ENCODE results near the gene RGL4.
"Not testable (repeated sequence)": the region's sequence is repeated elsewhere in the genome, so short reads cannot be mapped to it uniquely, and the experiment has no call there.

RGL4 gene

GRCh38 chr22:23676841-23677700 is 13.7 kb upstream of the RGL4 start:
- not testable (repeated sequence) for H4K8ac ChIP-seq (ENCODE audit: low read depth, low read length)

GRCh38 chr22:23677701-23677995 is 13.2 kb upstream of the RGL4 start:
- no CpG with 5 or more reads among the region's 6 CpGs for WGBS (ENCODE audit: extremely low coverage, insufficient coverage, insufficient read length)
- H3K27me3 ChIP-seq (ENCODE audit: insufficient read depth, low read length): no peaks in the 10 kb centered on the region
- H3K9ac ChIP-seq (ENCODE audit: low read length): no peak overlapping the region
- H3K36me3 ChIP-seq (ENCODE audit: control insufficient read depth in 1 of 2, insufficient read depth in 2 of 2, low read length in 2 of 2): peaks cover 12 to 13% of the 10 kb centered on the region in 2 experiments
- H3K9me3 ChIP-seq (ENCODE audit: insufficient read depth, low read depth, low read length): peaks cover 2% of the 10 kb centered on the region
- no peak overlapping the region for H3K18ac ChIP-seq (ENCODE audit: low read length)
- no peak overlapping the region for H2AK5ac ChIP-seq (ENCODE audit: low read length)
- H3K14ac ChIP-seq (ENCODE audit: low read length): no peak overlapping the region
- no peak overlapping the region for H2BK12ac ChIP-seq (ENCODE audit: low read length)
- H3K4me3 ChIP-seq (ENCODE audit: low read depth, low read length): no peak overlapping the region
- no peak overlapping the region for H2BK5ac ChIP-seq (ENCODE audit: low read depth, low read length, poor library complexity)
- H2BK120ac ChIP-seq (ENCODE audit: insufficient read depth, low read length, poor library complexity): no peak overlapping the region
- no peak overlapping the region for H4K91ac ChIP-seq (ENCODE audit: low read depth, low read length)
- no peak overlapping the region for H4K12ac ChIP-seq (ENCODE audit: low read depth, low read length)
- H3K4me1 ChIP-seq (ENCODE audit: control insufficient read depth in 1 of 2, insufficient read depth in 2 of 2, low read length in 2 of 2): no peaks in the 10 kb centered on the region
- no peak for DNase-seq
- H3K79me2 ChIP-seq (ENCODE audit: control insufficient read depth, insufficient read depth, low read length, poor library complexity): no peaks in the 10 kb centered on the region
- no peaks in the 10 kb centered on the region for H3K79me1 ChIP-seq (ENCODE audit: low read length)
- no peak overlapping the region for H3K27ac ChIP-seq (ENCODE audit: low read depth, low read length)
- H4K8ac ChIP-seq (ENCODE audit: low read depth, low read length): no peak overlapping the region
- no peak overlapping the region for H3K4me2 ChIP-seq (ENCODE audit: low read length)
- no peak overlapping the region for H3K23ac ChIP-seq (ENCODE audit: low read length)
- no peak overlapping the region for H3K4ac ChIP-seq (ENCODE audit: low read depth, low read length)
- no peak overlapping the region for H2AFZ ChIP-seq (ENCODE audit: insufficient read depth, low read length, poor library complexity)

More at GRCh38 chr22:23676841-23677700, 13.7 kb upstream of the RGL4 start:
- H3K23ac ChIP-seq (ENCODE audit: low read length); H3K18ac ChIP-seq (ENCODE audit: low read length); H2BK5ac ChIP-seq (ENCODE audit: low read depth, low read length, poor library complexity); H3K4me2 ChIP-seq (ENCODE audit: low read length); H3K27ac ChIP-seq (ENCODE audit: low read depth, low read length); H2AFZ ChIP-seq (ENCODE audit: insufficient read depth, low read length, poor library complexity); H3K9ac ChIP-seq (ENCODE audit: low read length); DNase-seq; H2BK12ac ChIP-seq (ENCODE audit: low read length); H4K91ac ChIP-seq (ENCODE audit: low read depth, low read length); H3K27me3 ChIP-seq (ENCODE audit: insufficient read depth, low read length); H3K4me1 ChIP-seq (ENCODE audit: control insufficient read depth in 1 of 2, insufficient read depth in 2 of 2, low read length in 2 of 2); H3K79me2 ChIP-seq (ENCODE audit: control insufficient read depth, insufficient read depth, low read length, poor library complexity); H4K12ac ChIP-seq (ENCODE audit: low read depth, low read length); H3K14ac ChIP-seq (ENCODE audit: low read length); H2AK5ac ChIP-seq (ENCODE audit: low read length); H3K79me1 ChIP-seq (ENCODE audit: low read length); H2BK120ac ChIP-seq (ENCODE audit: insufficient read depth, low read length, poor library complexity); H3K4ac ChIP-seq (ENCODE audit: low read depth, low read length); H3K9me3 ChIP-seq (ENCODE audit: insufficient read depth, low read depth, low read length); H3K4me3 ChIP-seq (ENCODE audit: low read depth, low read length): not testable (repeated sequence)
- peaks cover 11 to 12% of the 10 kb centered on the region in 2 experiments for H3K36me3 ChIP-seq (ENCODE audit: control insufficient read depth in 1 of 2, insufficient read depth in 2 of 2, low read length in 2 of 2)
- no CpG with 5 or more reads among the region's 12 CpGs for WGBS (ENCODE audit: extremely low coverage, insufficient coverage, insufficient read length)

- peaks cover 2% of the 10 kb centered on the region for H3K9me3 ChIP-seq (ENCODE audit: insufficient read depth, low read depth, low read length)
- H3K14ac ChIP-seq (ENCODE audit: low read length): no peak overlapping the region
- H3K79me2 ChIP-seq (ENCODE audit: control insufficient read depth, insufficient read depth, low read length, poor library complexity): no peaks in the 10 kb centered on the region
- H4K8ac ChIP-seq (ENCODE audit: low read depth, low read length): no peak overlapping the region
- H3K4me3 ChIP-seq (ENCODE audit: low read depth, low read length): no peak overlapping the region
- H3K9ac ChIP-seq (ENCODE audit: low read length): no peak overlapping the region
- no peak overlapping the region for H4K12ac ChIP-seq (ENCODE audit: low read depth, low read length)
- no peak overlapping the region for H3K27ac ChIP-seq (ENCODE audit: low read depth, low read length)
- H3K36me3 ChIP-seq (ENCODE audit: control insufficient read depth in 1 of 2, insufficient read depth in 2 of 2, low read length in 2 of 2): peaks cover 12 to 16% of the 10 kb centered on the region in 2 experiments
- no peaks in the 10 kb centered on the region for H3K79me1 ChIP-seq (ENCODE audit: low read length)
- H4K91ac ChIP-seq (ENCODE audit: low read depth, low read length): no peak overlapping the region
- no peak overlapping the region for H2AK5ac ChIP-seq (ENCODE audit: low read length)
- no peak overlapping the region for H2BK120ac ChIP-seq (ENCODE audit: insufficient read depth, low read length, poor library complexity)
- WGBS (ENCODE audit: extremely low coverage, insufficient coverage, insufficient read length): no CpG with 5 or more reads among the region's 6 CpGs
- no peak overlapping the region for H2BK5ac ChIP-seq (ENCODE audit: low read depth, low read length, poor library complexity)
- H3K23ac ChIP-seq (ENCODE audit: low read length): no peak overlapping the region
- no peak overlapping the region for H3K4me2 ChIP-seq (ENCODE audit: low read length)
- DNase-seq: no peak
- no peak overlapping the region for H3K4ac ChIP-seq (ENCODE audit: low read depth, low read length)
- no peaks in the 10 kb centered on the region for H3K27me3 ChIP-seq (ENCODE audit: insufficient read depth, low read length)
- H3K4me1 ChIP-seq (ENCODE audit: control insufficient read depth in 1 of 2, insufficient read depth in 2 of 2, low read length in 2 of 2): no peaks in the 10 kb centered on the region
- H3K18ac ChIP-seq (ENCODE audit: low read length): no peak overlapping the region
- H2AFZ ChIP-seq (ENCODE audit: insufficient read depth, low read length, poor library complexity): no peak overlapping the region
- H2BK12ac ChIP-seq (ENCODE audit: low read length): no peak overlapping the region
These were observed 12.7 kb upstream of the RGL4 start for GRCh38 chr22:23678133-23678532.

GRCh38 chr22:23681026-23681809 is 9.6 kb upstream of the RGL4 start:
- Histone ChIP-seq H3K27me3 (ENCODE audit: insufficient read depth, low read length) (no peaks in the 10 kb centered on the region), H2BK5ac (ENCODE audit: low read depth, low read length, poor library complexity) (no peak overlapping the region), H3K14ac (ENCODE audit: low read length) (no peak overlapping the region), H3K4me1 (ENCODE audit: control insufficient read depth in 1 of 2, insufficient read depth in 2 of 2, low read length in 2 of 2) (no peaks in the 10 kb centered on the region), H3K4ac (ENCODE audit: low read depth, low read length) (no peak overlapping the region), H3K79me1 (ENCODE audit: low read length) (no peaks in the 10 kb centered on the region), H3K36me3 (ENCODE audit: control insufficient read depth in 1 of 2, insufficient read depth in 2 of 2, low read length in 2 of 2) (peaks cover 16 to 24% of the 10 kb centered on the region in 2 experiments), H4K12ac (ENCODE audit: low read depth, low read length) (no peak overlapping the region), H3K27ac (ENCODE audit: low read depth, low read length) (no peak overlapping the region), H3K23ac (ENCODE audit: low read length) (no peak overlapping the region), H3K9me3 (ENCODE audit: insufficient read depth, low read depth, low read length) (peaks cover 1% of the 10 kb centered on the region), H3K79me2 (ENCODE audit: control insufficient read depth, insufficient read depth, low read length, poor library complexity) (no peaks in the 10 kb centered on the region), H2BK120ac (ENCODE audit: insufficient read depth, low read length, poor library complexity) (no peak overlapping the region), H3K4me3 (ENCODE audit: low read depth, low read length) (no peak overlapping the region), H3K18ac (ENCODE audit: low read length) (no peak overlapping the region), H3K4me2 (ENCODE audit: low read length) (no peak overlapping the region), H3K9ac (ENCODE audit: low read length) (no peak overlapping the region), H2AK5ac (ENCODE audit: low read length) (no peak overlapping the region), H2AFZ (ENCODE audit: insufficient read depth, low read length, poor library complexity) (no peak overlapping the region), H2BK12ac (ENCODE audit: low read length) (no peak overlapping the region), H4K91ac (ENCODE audit: low read depth, low read length) (no peak overlapping the region), H4K8ac (ENCODE audit: low read depth, low read length) (no peak overlapping the region)
- DNase-seq: no peak
- WGBS (ENCODE audit: extremely low coverage, insufficient coverage, insufficient read length): no CpG with 5 or more reads among the region's 5 CpGs

Data from trophoblast cell (in vitro differentiated cells and primary cell).